H1 (cell line): ENCODE results near the gene ABCD1.

ENCODE experiments used
- ATF3 ChIP-seq: IDR thresholded peaks from 2 replicates; pipeline ENCODE4 v1.6.1; 2011; ENCODE audit warnings: low read depth, mild to moderate bottlenecking, low read length; ENCODE audit not compliant: insufficient read depth
- CHD7 ChIP-seq: fragments of 300-600 bp; sonication (generic); IDR thresholded peaks from 2 replicates; pipeline ENCODE4 v1.7.1; 2012; ENCODE audit warnings: low read length, moderate library complexity, mild to moderate bottlenecking, inconsistent platforms; ENCODE audit not compliant: insufficient replicate concordance
- CTCF ChIP-seq, 3 experiments: IDR thresholded peaks; 1 replicate in 2 of 3; 2 replicates in 1 of 3; pipeline versions ENCODE4 v1.5.1 to v1.6.1; 2011; ENCODE audit warnings: low read length in 3 of 3, mild to moderate bottlenecking in 3 of 3, inconsistent platforms in 2 of 3, low read depth in 1 of 3, moderate library complexity in 1 of 3; ENCODE audit not compliant: insufficient read depth in 1 of 3; ENCODE audit errors: control extremely low read depth in 1 of 3
- E2F6 ChIP-seq: IDR thresholded peaks from 2 replicates; pipeline ENCODE4 v1.6.1; 2012; ENCODE audit warnings: inconsistent platforms
- EZH2 ChIP-seq: fragments of 200-600 bp; sonication (generic); IDR thresholded peaks from 2 replicates; pipeline ENCODE4 v1.7.1; 2012; ENCODE audit warnings: low read depth, mild to moderate bottlenecking, moderate library complexity, low read length, inconsistent platforms; ENCODE audit not compliant: severe bottlenecking
- GABPA ChIP-seq: IDR thresholded peaks from 2 replicates; pipeline ENCODE4 v1.6.1; 2011; ENCODE audit warnings: mild to moderate bottlenecking, low read length, moderate library complexity, borderline replicate concordance; ENCODE audit not compliant: insufficient read depth
- NANOG ChIP-seq: IDR thresholded peaks from 2 replicates; pipeline ENCODE4 v1.6.1; 2011; ENCODE audit warnings: low read length, low read depth, mild to moderate bottlenecking, inconsistent platforms; ENCODE audit not compliant: insufficient read depth, poor library complexity, severe bottlenecking
- POLR2A ChIP-seq, 2 experiments: IDR thresholded peaks; 1 replicate in 1 of 2; 2 replicates in 1 of 2; pipeline ENCODE4 v1.6.1; 2011; ENCODE audit warnings: low read depth in 2 of 2, low read length in 2 of 2, mild to moderate bottlenecking in 2 of 2; ENCODE audit errors: control extremely low read depth in 1 of 2
- POLR2AphosphoS5 ChIP-seq: IDR thresholded peaks from 2 replicates; pipeline ENCODE4 v1.6.1; 2011; ENCODE audit warnings: low read depth, low read length
- SP1 ChIP-seq: IDR thresholded peaks from 2 replicates; pipeline ENCODE4 v1.6.1; 2011; ENCODE audit warnings: low read depth, low read length
- SP2 ChIP-seq: IDR thresholded peaks from 2 replicates; pipeline ENCODE4 v1.6.1; 2012; ENCODE audit warnings: mild to moderate bottlenecking, low read length, inconsistent platforms
- TAF1 ChIP-seq: IDR thresholded peaks from 2 replicates; pipeline ENCODE4 v1.6.1; 2011; ENCODE audit warnings: mild to moderate bottlenecking, low read depth, low read length
- TEAD4 ChIP-seq: IDR thresholded peaks from 2 replicates; pipeline ENCODE4 v1.6.1; 2012; ENCODE audit warnings: low read depth, low read length, inconsistent platforms, mixed read lengths
- TF ChIP-seq, protein P1 (sequence below): IDR thresholded peaks from 2 replicates; pipeline ENCODE4 v1.6.1; 2012; ENCODE audit warnings: inconsistent platforms

- TF ChIP-seq SP1 (no peak), POLR2AphosphoS5 (no peak), EZH2 (no peak), POLR2A (IDR thresholded peaks at IDR 0.05; ENCODE audit: control extremely low read depth in 1 of 2, low read depth in 2 of 2, low read length in 2 of 2) (no peak), CTCF (IDR thresholded peaks at IDR 0.05; ENCODE audit: control extremely low read depth in 1 of 3, insufficient read depth in 1 of 3, low read depth in 1 of 3, low read length in 3 of 3) (no peak), TEAD4 (no peak), ATF3 (no peak), NANOG (no peak), GABPA (no peak), TAF1 (no peak), E2F6 (no peak), CHD7 (no peak), SP2 (no peak)
- TF ChIP-seq, protein P1, sequence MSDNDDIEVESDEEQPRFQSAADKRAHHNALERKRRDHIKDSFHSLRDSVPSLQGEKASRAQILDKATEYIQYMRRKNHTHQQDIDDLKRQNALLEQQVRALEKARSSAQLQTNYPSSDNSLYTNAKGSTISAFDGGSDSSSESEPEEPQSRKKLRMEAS = no peak
These were observed 38.8 kb downstream of the ABCD1 start for GRCh38 chrX:153763298-153763932.
